Renal cortical epithelial cell (primary cell): Measurements from ENCODE around the gene TP73. TPM values are rescaled to one million over a fixed set of nuclear protein-coding genes. Genes with fewer than 3 reads are reported as not detected.
"Not testable (repeated sequence)": the region's sequence is repeated elsewhere in the genome, so short reads cannot be mapped to it uniquely, and the experiment has no call there.

Experiments
- DNase-seq: peaks from one replicate; pipeline ENCODE4 v3.0.0-alpha.2; 2011; ENCODE audit warnings: low read depth
- total RNA-seq: library from RNA; depleted of rRNA; stranded (reverse); fragments of >200 nt; gene quantifications from 2 replicates; pipeline ENCODE4 v1.2.3, GENCODE V29; 2014

TP73 gene
- total RNA-seq, 1 donor from 2014 or later = under 0.01 TPM

DNA sequence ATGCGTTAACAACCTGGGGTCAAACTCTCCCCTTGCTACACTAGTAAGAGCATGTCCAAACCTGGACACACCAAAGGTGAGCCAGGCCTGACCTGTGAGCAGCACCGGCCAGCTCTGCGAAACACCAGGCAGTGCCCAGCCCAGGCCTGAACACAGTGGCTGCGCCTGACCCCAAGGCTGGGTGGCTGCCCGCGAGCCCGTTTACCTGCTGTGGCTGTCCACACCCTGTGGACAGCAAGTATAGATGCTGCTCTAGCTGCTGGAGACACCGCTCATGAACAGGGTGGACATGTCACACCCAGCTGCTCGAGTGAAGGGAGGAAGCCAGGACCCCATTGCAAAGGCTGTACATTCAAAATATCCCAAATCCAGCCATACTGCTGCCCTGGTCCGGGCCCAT, 92.3 kb downstream of the TP73 start:
- no peak for DNase-seq

DNA sequence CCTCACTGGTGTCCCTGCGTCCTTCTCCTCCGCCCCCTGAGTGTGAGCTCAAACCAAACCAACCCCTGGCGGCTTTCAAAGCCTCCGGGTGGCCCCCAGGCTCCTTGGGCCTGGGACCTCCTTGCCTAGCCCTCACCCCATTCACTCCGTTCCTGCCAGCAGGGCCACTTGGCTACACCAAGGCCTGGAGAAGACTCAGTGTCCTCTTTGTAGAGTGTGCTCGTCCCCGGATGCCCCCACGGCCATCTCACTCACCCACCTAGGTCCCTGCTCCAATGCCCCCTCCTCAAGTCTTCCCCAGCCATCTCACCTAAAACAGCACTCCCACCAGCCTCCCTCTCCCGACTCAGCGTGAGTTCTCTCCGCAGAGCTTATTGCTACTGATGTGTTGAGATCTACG, 92.8 kb downstream of the TP73 start:
- no peak for DNase-seq

DNA sequence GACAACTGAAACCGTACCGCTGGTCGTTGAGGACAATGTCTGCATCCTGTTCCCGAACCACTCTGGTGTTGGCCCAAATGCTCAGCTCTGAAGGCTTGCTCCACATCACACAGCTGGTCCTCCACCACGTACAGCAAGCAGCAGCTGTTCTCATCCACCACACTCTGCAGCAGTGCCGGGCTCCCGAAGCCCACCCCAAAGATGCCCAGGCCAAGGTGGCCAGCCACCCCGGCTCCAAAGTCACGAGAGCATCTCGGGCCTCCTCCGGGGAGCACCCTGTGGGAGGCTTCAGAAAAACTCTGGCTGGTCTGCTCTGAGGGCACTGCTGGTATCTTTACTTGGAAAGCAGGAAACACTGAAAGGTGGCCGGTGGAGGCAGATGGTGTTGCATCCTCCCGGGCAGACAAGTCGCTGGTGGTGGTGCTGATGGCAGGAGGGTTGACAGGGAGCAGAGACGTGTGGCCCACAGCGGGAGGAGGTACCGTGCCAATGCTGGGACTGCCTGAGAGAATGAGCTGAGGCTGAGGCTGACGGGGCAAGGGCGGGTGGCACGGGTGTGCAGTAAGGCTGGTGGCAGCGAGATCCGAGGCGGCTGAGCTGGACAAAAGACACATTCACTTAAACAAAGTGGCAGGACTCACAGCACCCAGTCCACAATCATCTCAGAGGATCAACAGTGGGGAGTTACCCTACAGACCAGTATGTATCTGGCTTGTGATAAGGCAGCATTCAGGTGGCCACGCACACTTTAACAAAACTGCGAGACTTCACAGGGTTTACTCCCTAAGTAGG, 93.5 kb downstream of the TP73 start:
- no peak for DNase-seq

DNA sequence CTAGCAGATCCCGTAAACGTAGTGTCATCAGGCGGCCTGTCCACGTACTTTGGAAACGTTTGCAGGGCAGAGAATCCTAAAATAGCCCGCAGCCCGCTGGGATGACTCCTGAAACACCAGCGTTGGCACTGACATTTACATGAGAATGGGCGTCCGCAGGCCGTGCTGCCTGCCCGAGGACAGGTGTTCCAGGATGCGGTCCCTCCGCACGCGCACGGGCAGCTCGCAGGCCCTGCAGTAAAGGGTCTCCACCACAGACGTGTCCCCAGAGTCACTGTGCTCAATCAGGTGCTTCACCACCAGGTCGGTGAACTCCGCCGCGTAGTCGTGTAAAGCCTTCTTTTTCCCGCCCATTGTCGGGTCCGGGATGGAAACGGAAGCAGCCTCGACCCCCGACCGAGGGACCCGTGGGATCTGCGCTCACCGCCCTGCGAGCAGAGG, 94.1 kb downstream of the TP73 start:
- DNase-seq = no peak

DNA sequence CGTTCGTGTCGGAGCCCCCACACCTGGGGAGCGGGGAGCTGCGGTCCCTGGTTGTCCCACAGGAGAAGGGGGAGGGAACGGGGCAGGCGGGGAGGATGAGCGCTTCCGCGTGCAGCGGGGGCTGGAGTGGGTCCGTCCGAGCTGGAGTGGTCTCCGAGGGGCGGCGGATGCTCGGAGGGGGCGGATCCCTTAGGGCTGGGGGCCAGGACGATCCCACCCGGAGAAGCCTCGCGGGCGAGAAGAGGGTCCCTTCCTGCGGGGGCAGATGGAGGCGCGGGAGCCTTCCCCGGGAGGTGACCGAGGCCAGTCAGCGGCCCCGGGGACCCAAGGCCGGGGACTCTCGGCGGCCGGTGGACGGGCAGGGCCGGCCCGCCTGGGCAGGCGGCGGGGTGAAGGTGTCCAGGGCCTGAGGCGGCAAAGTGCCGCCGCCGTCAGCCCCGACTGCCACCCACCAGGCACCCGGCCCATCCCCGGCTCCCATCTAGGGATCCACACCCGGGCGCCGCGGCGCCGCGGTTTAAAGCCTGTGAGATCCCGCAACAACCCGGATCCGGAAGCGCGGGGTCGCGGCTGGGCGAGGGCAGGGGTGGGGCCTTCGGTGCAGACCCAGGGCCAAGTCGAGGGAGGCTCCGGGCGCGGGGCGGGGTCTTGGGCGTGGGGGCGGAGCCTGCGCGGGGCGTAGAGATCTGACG, 94.7 kb downstream of the TP73 start:
- peak; percentile 56 for DNase-seq

DNA sequence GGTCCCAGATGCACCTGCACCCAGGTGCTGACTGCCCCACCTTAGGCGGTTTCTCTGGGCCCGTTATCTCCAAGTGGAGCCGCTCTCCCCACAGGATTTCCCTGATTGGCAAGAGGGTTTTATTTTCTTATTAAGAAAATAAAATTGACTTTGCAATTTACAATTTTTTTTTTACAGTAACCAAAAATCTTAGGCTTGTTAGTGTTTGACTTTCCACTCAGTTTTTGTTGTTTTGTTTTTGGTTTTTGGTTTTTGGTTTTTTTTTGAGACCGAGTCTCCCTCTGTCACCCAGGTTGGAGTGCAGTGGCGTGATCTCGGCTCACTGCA, 95.2 kb downstream of the TP73 start:
- DNase-seq = no peak

DNA sequence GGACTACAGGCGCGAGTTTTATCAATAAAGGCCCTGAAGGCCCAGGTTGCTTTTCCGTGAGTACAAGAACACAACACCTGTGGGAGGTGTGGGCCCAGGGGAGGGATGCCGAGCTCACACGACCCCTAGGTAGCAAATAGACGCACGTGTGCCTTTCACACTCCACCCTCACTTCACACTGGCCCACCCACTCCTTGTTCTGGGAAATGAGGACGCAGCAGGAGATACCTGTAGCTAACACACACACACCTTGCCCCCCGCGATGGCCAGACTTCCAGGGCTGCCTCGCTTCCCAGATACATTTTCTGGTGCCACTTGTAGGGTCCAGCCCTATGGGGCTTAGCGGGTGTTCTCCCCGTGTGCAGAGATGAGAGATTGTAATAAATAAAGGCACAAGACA, 95.6 kb downstream of the TP73 start:
- no peak for DNase-seq

DNA sequence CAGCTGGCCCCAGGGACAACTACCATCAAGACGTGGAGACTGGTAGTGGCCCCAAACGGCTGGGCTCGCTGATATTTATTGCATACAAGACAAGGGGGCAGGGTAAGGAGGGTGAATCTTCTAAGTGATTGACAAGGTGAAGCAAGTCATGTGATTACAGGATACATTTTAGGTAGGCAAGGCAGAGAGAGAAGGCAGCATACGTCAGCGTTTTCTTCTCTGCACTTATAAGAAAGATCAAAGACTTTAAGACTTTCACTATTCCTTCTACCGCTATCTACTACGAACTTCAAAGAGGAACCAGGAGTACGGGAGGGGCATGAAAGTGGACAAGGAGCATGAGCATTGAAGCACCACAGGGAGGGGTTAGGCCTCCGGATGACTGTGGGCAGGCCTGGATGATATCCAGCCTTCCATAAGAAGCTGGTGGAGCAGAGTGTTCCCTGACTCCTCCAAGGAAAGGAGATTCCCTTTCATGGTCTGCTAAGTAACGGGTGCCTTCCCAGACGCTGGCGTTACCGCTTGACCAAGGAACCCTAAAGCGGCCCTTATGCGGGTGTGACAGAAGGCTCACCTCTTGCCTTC, 96.1 kb downstream of the TP73 start:
- not testable (repeated sequence) for DNase-seq

DNA sequence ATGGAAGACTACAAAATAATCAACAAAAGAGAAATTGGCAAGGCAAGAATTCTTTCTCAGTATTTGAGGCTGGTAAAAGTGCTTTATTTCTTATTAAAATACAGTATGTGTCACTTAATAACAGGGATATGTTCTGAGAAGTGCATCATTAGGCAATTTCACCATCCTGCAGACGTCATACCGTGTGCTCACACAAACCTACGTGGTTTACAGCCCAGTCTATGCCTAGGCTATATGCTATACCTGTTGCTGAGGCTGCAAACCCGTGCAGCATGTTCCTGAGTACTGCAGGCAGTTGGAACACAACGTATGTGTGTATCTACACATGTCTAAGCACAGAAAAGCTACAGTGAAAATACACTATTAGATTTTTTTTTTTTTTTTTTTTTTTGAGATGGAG, 97.2 kb downstream of the TP73 start:
- no peak for DNase-seq

DNA sequence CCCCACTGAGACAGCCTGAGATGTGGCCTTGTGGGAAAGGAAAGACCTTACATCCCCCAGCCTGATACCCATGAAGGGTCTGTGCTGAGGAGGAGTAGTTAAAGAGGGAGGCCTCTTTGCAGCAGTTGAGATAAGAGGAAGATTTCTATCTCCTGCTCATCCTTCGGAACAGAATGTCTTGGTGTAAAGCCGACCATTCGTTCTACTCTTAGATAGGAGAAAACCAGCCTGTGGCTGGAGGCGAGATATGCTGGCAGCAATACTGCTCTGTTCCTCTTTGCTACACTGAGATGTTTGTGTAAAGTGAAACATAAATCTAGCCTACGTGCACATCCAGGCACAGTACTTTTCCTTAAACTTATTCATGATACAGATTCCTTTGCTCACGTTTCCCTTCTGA, 98.4 kb downstream of the TP73 start:
- DNase-seq = no peak

DNA sequence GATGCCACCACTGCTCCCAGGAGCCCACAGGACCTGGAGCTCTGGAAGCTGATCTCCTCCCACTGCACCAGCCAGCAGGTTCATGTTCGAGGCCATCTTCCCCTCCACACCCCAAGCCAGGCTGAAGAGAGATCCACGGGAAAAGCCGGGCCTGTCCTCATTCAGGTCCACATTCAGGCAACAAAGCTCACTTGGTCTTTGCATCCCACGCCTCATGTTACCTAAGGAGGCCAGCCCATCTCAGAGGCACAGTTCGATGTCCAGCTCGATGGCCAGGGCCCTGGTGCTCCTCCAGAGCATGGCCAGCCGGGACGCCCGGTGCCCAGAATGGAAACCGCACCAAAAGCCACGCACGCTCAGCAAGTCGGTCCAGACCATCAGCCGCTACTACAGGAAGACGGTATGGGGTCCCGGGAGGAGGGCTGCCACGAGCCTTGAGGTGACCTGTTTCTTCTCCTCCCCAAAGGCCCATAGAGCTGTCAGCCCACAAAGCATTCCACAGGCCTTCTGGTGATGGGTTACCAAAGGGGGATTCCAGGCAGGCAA, 100.2 kb downstream of the TP73 start, which contains the start of gene CCDC27:
Gene CCDC27 (plus strand): TSS at position 51 of the 546 bp plus-strand sequence. CDS start 32 bp downstream, at position 83.
- no peak for DNase-seq

DNA sequence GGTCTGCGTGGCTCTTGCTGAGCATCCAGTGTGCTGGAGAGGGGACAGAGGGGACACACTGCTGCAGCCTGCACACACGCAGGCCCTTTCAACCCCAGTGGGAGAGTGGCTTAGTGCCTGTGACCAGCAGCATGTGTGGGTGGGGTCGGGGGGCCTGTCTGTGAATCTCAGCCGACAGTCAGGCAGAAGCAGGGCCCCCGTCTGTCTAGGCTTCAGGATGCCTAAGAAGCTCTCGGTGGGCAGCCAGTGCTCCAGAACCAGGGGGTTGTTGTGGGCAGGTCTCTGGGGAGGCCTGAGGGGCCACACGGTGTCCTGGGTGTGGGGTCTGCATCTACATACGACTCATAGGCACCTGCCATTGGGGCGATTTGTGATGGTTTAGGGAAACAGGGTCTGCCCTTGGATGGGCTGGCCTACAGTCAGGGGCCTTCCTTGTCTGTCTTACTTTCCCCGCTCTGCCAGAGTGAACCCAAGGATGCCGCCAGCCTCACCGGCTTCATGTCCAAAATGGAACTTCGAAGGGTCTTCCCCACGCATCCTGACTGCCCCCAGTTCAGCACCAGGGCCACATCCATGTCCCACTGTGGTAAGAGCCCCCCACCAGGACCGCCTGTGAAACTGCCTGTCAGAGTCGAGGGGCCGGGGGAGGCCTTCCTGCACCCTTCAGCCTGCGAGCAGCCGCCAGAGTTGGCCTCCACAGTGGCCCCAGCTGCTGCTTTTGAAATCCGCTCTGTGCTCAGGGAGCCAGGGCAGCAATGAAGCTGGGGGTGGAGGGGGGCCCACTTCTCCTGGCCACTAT, 101.5 kb downstream of the TP73 start:
- no peak for DNase-seq

DNA sequence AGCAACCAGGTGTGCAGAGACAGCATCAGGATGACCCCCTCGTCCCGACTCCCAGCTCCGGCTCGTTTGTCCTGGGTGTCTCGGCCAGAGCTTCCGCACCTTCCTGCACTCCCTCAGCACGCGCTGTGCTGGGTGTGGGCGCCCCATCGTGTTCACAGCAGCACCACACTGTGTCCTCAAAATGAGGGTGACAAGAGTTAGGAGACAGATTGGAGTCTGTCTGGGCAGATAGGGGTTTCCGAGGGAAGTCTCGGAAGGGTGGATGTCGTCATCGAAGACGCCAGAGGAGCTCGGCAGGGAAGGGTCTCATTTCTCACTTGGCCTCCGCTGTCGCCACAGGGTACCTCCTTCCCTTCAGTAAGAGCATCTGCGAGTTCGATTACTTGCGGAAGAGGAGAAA, 104.1 kb downstream of the TP73 start:
- DNase-seq = no peak

DNA sequence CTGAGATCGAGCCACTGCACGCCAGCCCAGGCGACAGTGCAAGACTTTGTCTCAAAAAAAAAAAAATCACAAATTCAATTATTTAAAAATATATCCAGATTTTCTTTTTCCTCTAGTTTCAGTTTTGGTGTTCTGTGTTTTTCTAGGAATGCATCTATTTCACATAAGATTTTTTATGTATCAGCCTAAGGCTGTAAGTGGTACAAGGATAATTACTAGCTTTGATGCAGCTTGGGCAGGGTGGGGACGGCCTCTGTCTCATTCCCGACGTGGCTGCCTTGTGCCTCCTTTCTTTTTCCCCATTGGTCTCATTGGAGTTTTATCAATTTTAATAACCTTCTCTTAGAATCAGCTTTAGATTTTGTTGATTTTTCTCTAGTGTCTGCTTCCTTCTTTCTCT, 106.8 kb downstream of the TP73 start:
- no peak for DNase-seq

DNA sequence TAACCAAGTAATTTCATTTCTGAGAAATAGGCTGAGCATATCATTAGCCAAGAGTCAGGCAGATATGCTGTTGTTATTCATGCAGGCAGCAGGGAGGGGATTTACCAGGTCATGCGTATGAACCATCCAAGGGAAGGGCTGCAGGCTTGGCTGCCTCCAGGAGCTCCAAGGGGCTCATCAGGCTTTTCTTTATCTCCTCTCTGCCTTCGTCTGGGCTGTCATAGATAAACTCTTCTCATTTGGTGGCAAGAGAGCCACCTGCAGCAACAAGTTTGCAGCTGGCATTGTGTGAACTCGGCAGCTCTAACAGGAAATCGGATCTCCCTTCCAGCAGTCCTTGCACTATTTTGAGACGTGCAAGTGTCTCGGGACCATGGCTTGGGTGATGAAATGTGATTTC, 107.5 kb downstream of the TP73 start:
- no peak for DNase-seq

DNA sequence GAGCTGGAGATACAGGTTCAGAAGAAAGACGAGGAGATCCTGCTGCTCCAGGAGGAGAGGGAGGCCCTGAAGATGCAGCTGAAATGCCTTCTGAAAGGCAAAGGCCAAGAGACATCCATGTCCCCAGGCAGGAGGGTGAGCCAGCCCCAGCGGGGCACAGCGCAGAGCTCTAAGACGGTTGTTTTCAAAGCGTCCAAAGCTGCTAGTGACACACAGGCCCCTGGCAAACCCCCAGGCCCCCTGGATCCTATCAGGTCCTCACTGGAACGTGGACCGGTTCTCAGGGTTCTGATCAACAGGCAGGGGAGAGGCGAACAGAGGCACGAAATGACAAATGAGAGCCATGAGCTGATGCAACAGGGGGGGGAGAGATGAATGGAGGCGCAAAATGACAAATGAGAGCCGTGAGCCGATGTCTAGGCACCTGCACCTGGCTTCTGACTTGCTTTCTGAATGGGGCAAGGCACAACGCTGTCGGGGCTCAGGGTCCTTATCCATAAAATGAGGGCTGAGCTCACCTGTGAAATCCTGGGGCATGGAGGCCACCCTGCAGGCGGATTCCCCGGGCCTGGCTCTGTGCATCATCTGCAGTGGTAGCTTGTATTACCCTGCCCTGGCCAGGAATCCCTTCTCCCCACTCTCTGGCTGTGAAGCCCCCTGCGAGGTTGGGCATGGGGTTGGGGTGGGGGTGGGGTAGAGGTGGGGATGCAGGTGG, 109.1 kb downstream of the TP73 start:
- DNase-seq = no peak

DNA sequence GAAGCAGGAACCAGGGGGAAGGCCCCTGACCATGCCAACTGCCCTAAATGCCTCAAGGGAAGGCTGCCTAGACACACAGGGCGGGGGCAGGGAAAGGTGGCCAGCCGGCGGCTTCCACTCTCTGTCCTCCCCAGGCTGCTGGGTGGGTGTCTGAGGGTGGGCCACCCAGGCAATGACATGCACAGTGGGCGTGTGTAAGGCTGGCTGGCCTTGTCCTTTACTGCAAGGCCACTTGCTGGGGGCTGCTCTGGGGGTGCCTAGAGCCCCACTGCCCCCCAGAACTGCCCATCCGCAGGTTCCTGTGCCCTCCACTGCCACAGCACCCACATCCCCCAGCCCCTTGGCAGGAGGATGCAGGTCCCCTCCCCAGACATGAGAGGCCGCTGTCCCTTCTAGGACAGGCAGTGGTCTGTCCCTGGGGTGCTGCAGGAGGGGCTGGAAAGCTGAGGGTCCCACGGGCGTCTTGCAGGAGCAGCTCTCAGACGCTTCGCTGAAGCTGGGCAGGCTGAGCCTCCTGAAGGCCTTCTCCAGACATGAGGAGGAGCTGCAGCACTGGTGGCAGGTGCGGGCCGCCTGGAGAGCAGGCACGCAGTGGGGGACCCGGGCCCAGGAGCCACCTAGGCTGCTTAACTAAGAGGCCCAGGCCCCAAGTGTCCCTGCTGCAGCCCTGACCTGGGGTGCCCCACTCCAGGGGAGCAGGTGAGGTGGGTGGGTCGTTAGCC, 110.0 kb downstream of the TP73 start:
- no peak for DNase-seq

DNA sequence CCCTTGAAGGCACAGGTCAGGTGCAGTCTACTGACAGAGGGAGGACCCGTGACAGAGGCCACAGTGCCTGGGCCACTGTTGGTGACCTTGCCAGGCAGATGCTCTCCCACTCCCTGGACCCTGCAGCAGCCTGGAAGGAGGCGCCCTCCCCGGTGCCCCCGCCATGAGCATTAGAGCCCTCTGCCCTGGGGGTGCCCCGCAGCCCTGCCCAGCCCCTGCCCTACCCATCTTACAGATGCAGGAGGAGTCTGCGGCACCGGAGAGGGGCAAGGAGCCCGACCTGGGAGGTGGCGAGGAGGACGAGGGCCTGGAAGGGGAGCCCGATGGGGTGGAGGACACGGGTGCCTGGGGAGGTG, 110.5 kb downstream of the TP73 start:
- no peak for DNase-seq

DNA sequence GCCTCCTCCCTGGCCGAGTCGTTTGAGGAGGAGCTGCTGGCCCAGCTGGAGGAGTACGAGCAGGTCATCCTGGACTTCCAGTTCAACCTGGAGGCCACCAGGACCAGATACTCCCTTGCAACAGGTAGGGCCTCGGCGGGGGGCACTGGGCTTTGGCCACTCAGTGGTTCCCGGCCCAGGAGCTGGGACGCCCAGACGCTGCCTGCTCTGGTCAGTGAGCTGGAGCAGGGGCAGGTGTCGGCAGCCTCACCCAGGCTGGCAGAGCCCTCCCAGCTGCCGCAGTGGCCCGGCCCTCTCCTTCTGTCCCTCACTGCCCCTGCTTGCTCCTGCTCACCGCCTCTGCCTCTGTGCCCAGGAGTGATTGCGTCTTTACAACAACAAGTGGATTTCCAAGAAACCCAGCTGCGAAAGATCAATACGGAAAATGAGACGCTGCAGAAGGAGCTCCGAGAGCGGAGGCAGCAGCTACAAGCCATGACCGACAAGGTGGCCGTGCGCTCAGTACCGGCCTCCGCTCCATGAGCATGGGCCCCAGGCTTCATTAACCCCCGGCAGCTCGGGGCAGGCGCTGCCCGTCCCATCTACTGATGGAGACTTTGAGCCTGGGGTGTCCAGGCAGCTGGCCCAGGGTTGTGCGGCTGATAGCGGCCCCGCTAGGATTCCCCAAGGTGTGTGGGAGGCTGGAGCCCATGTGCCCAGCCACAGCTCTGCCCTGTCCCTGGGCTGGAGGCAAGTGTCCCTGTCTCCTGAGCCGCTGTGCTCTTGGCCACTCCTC, 111.2 kb downstream of the TP73 start:
- DNase-seq = no peak

DNA sequence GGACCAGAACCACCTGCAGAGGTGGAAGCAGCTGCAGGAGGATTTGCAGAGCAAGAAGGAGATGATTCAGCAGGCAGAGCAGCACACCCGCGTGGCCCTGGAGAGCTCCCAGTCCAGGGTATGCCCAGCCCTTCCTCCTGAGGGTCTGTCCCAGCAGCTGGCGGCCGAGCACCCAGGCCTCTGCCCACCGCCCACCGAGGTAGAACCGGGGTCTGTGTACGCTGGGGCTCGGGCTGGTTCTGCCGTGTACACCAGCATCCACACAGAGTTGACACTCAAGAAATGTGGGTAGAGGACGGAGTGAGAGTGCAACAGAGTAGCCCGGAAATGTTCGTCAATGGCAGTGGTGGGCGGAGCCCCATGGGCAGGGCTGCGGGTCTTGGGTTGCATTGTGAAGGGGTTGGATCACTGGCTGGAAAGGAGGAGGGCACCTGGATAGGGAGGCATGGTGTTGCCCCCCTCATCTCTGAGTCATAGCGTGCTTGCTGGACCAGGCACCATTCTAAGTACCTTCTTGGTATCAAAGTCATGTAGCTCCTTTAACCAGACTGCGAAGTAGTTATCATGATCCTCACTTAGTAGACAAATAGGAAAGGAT, 115.1 kb downstream of the TP73 start:
- DNase-seq = no peak
